Activated naive CD4-positive, alpha-beta T cell treated with anti-CD3 and anti-CD28 coated beads for 36 hours (primary cell): ENCODE data around the gene PTPRN2. TPM values are rescaled to one million over a fixed set of nuclear protein-coding genes. Genes with fewer than 3 reads are reported as not detected.

Experiments
- CTCF ChIA-PET: fragments of 350-600 bp; sonication (Branson Sonifier 250); formaldehyde crosslinking; loops from one replicate; lab custom pipeline; 2021; ENCODE audit warnings: antibody characterized with exemption; lab: Charles Lee
- DNase-seq: peaks from one replicate; pipeline ENCODE4 v3.0.0-alpha.2; 2020
- H3K27ac Mint-ChIP-seq: one replicate; pipeline ENCODE4 v1.8.0; 2021; ENCODE audit warnings: mild to moderate bottlenecking, mixed read lengths
- H3K27me3 Mint-ChIP-seq: one replicate; pipeline ENCODE4 v1.8.0; 2021; ENCODE audit warnings: low read depth, mixed read lengths
- H3K36me3 Mint-ChIP-seq: one replicate; pipeline ENCODE4 v1.8.0; 2021; ENCODE audit warnings: low read depth, mixed read lengths
- H3K4me1 Mint-ChIP-seq: one replicate; pipeline ENCODE4 v1.8.0; 2021; ENCODE audit warnings: low read depth, mixed read lengths
- H3K4me3 Mint-ChIP-seq: one replicate; pipeline ENCODE4 v1.8.0; 2021; ENCODE audit warnings: mild to moderate bottlenecking, moderate library complexity, mixed read lengths
- H3K9me3 Mint-ChIP-seq: one replicate; pipeline ENCODE4 v1.8.0; 2021; ENCODE audit warnings: mixed read lengths
- intact Hi-C: fragments of 100-400 bp; cut with micrococcal nuclease; formaldehyde crosslinking; loops from one replicate; pipeline ENCODE4 v1.15.1; 2023
- total RNA-seq, 2 experiments: library from RNA; stranded (reverse); gene quantifications; one replicate each; pipeline ENCODE4 v1.2.3, GENCODE V29; 2021

The PTPRN2 gene
- total RNA-seq, 2 experiments from 2014 or later = 0.54 to 0.62 TPM

GRCh38 chr7:158072991-158073730 is 514.5 kb downstream of the PTPRN2 start:
- Mint-ChIP-seq H3K27ac (no peak overlapping the region), H3K27me3 (no peaks in the 10 kb centered on the region)
- DNase-seq = no peak

GRCh38 chr7:158070222-158070920 is 517.3 kb downstream of the PTPRN2 start:
- DNase-seq = no peak
- H3K4me3 Mint-ChIP-seq = no peak overlapping the region
- CTCF ChIA-PET = no interaction called here
- H3K27ac Mint-ChIP-seq = no peak overlapping the region
- H3K36me3 Mint-ChIP-seq = no peaks in the 10 kb centered on the region
- intact Hi-C loops = no loop called here
- no peaks in the 10 kb centered on the region for H3K4me1 Mint-ChIP-seq
- H3K27me3 Mint-ChIP-seq = peaks cover 4% of the 10 kb centered on the region
- H3K9me3 Mint-ChIP-seq = peaks cover 2% of the 10 kb centered on the region

More at GRCh38 chr7:158072991-158073730, 514.5 kb downstream of the PTPRN2 start:
- CTCF ChIA-PET = no interaction called here
- Mint-ChIP-seq H3K36me3 (no peaks in the 10 kb centered on the region), H3K4me3 (no peak overlapping the region), H3K9me3 (peaks cover 2% of the 10 kb centered on the region), H3K4me1 (no peaks in the 10 kb centered on the region)
- intact Hi-C loops = no loop called here

GRCh38 chr7:158068853-158069252 is 518.8 kb downstream of the PTPRN2 start:
- DNase-seq = no peak
- Mint-ChIP-seq H3K27me3 (peaks cover 7% of the 10 kb centered on the region), H3K4me1 (no peaks in the 10 kb centered on the region)

GRCh38 chr7:158067931-158068482 is 519.6 kb downstream of the PTPRN2 start:
- H3K4me1 Mint-ChIP-seq = no peaks in the 10 kb centered on the region
- intact Hi-C loops = no loop called here
- H3K27ac Mint-ChIP-seq = no peak overlapping the region

More at GRCh38 chr7:158068853-158069252, 518.8 kb downstream of the PTPRN2 start:
- H3K36me3 Mint-ChIP-seq = no peaks in the 10 kb centered on the region
- no peak overlapping the region for H3K4me3 Mint-ChIP-seq
- peaks cover 2% of the 10 kb centered on the region for H3K9me3 Mint-ChIP-seq
- H3K27ac Mint-ChIP-seq = no peak overlapping the region
- intact Hi-C loops = no loop called here
- CTCF ChIA-PET = no interaction called here

GRCh38 chr7:158067219-158067930 is 520.2 kb downstream of the PTPRN2 start:
- Mint-ChIP-seq H3K9me3 (peaks cover 2% of the 10 kb centered on the region), H3K36me3 (no peaks in the 10 kb centered on the region), H3K4me1 (no peaks in the 10 kb centered on the region), H3K27me3 (peaks cover 7% of the 10 kb centered on the region), H3K4me3 (no peak overlapping the region), H3K27ac (no peak overlapping the region)
- CTCF ChIA-PET = no interaction called here
- intact Hi-C loops = no loop called here
- DNase-seq = no peak

More at GRCh38 chr7:158067931-158068482, 519.6 kb downstream of the PTPRN2 start:
- peaks cover 7% of the 10 kb centered on the region for H3K27me3 Mint-ChIP-seq
- no peak overlapping the region for H3K4me3 Mint-ChIP-seq
- peaks cover 2% of the 10 kb centered on the region for H3K9me3 Mint-ChIP-seq
- no peak for DNase-seq
- no peaks in the 10 kb centered on the region for H3K36me3 Mint-ChIP-seq
- CTCF ChIA-PET = no interaction called here

- H3K27ac Mint-ChIP-seq = no peak overlapping the region
- no peak for DNase-seq
- peaks cover 7% of the 10 kb centered on the region for H3K27me3 Mint-ChIP-seq
Measured at GRCh38 chr7:158066085-158066484, 521.5 kb downstream of the PTPRN2 start.

GRCh38 chr7:158065340-158065739 is 522.3 kb downstream of the PTPRN2 start:
- no peak overlapping the region for H3K4me3 Mint-ChIP-seq
- intact Hi-C loops = no loop called here
- no peaks in the 10 kb centered on the region for H3K36me3 Mint-ChIP-seq
- CTCF ChIA-PET = no interaction called here
- DNase-seq = no peak
- no peak overlapping the region for H3K27ac Mint-ChIP-seq
- peaks cover 7% of the 10 kb centered on the region for H3K27me3 Mint-ChIP-seq
- H3K9me3 Mint-ChIP-seq = peaks cover 2% of the 10 kb centered on the region
- H3K4me1 Mint-ChIP-seq = no peaks in the 10 kb centered on the region

More at GRCh38 chr7:158066085-158066484, 521.5 kb downstream of the PTPRN2 start:
- H3K4me1 Mint-ChIP-seq = no peaks in the 10 kb centered on the region
- intact Hi-C loops = no loop called here
- CTCF ChIA-PET = no interaction called here
- no peak overlapping the region for H3K4me3 Mint-ChIP-seq
- no peaks in the 10 kb centered on the region for H3K36me3 Mint-ChIP-seq
- H3K9me3 Mint-ChIP-seq = peaks cover 2% of the 10 kb centered on the region

GRCh38 chr7:158064631-158065030 is 523.0 kb downstream of the PTPRN2 start:
- Mint-ChIP-seq H3K4me3 (no peak overlapping the region), H3K27ac (no peak overlapping the region)

GRCh38 chr7:158063850-158064610 is 523.6 kb downstream of the PTPRN2 start:
- H3K9me3 Mint-ChIP-seq = no peaks in the 10 kb centered on the region

More at GRCh38 chr7:158064631-158065030, 523.0 kb downstream of the PTPRN2 start:
- H3K27me3 Mint-ChIP-seq = peaks cover 7% of the 10 kb centered on the region
- intact Hi-C loops = no loop called here
- no peak for DNase-seq
- CTCF ChIA-PET = no interaction called here
- no peaks in the 10 kb centered on the region for H3K4me1 Mint-ChIP-seq
- no peaks in the 10 kb centered on the region for H3K9me3 Mint-ChIP-seq
- H3K36me3 Mint-ChIP-seq = no peaks in the 10 kb centered on the region

GRCh38 chr7:158062661-158063060 is 525.0 kb downstream of the PTPRN2 start:
- no peak overlapping the region for H3K27ac Mint-ChIP-seq
- CTCF ChIA-PET = no interaction called here
- intact Hi-C loops = no loop called here
- no peak overlapping the region for H3K4me3 Mint-ChIP-seq
- H3K36me3 Mint-ChIP-seq = no peaks in the 10 kb centered on the region
- H3K9me3 Mint-ChIP-seq = no peaks in the 10 kb centered on the region
- H3K4me1 Mint-ChIP-seq = no peaks in the 10 kb centered on the region
- peaks cover 7% of the 10 kb centered on the region for H3K27me3 Mint-ChIP-seq
- DNase-seq = no peak

More at GRCh38 chr7:158063850-158064610, 523.6 kb downstream of the PTPRN2 start:
- Mint-ChIP-seq H3K27me3 (peaks cover 7% of the 10 kb centered on the region), H3K36me3 (no peaks in the 10 kb centered on the region), H3K4me3 (no peak overlapping the region), H3K4me1 (no peaks in the 10 kb centered on the region), H3K27ac (no peak overlapping the region)
- CTCF ChIA-PET = no interaction called here
- no peak for DNase-seq
- intact Hi-C loops = no loop called here

- intact Hi-C loops = no loop called here
- Mint-ChIP-seq H3K4me1 (no peaks in the 10 kb centered on the region), H3K4me3 (no peak overlapping the region), H3K9me3 (no peaks in the 10 kb centered on the region), H3K27ac (no peak overlapping the region), H3K27me3 (peaks cover 7% of the 10 kb centered on the region), H3K36me3 (no peaks in the 10 kb centered on the region)
- DNase-seq = no peak
- CTCF ChIA-PET = no interaction called here
Measured at GRCh38 chr7:158061884-158062656, 525.6 kb downstream of the PTPRN2 start.
